Vagina (tissue), 2 donors: ENCODE results near the gene REXO2.

Experiments
- CTCF ChIP-seq, 3 experiments: fragments of 450-650 bp in 2 of 3; fragments of 200-600 bp in 1 of 3; sonication (generic) in 1 of 3; IDR thresholded peaks; one replicate each; pipeline ENCODE4 v1.5.1; 2017 to 2019; ENCODE audit warnings: antibody characterized with exemption in 3 of 3, mild to moderate bottlenecking in 2 of 3, moderate library complexity in 2 of 3
- POLR2A ChIP-seq, 2 donors: fragments of 450-650 bp; IDR thresholded peaks; one replicate each; pipeline ENCODE4 v1.6.1; 2017; ENCODE audit warnings: antibody characterized with exemption in 2 of 2, mild to moderate bottlenecking in 2 of 2, moderate library complexity in 2 of 2
- POLR2AphosphoS5 ChIP-seq, 2 donors: sonication (generic); formaldehyde crosslinking; IDR thresholded peaks; one replicate each; pipeline ENCODE4 v1.9.0; 2017; ENCODE audit warnings: antibody characterized with exemption in 2 of 2, mild to moderate bottlenecking in 2 of 2, low read depth in 1 of 2; ENCODE audit not compliant: insufficient read depth in 1 of 2

- TF ChIP-seq CTCF (IDR thresholded peaks at IDR 0.05) (no peak), POLR2A (IDR thresholded peaks at IDR 0.05) (no peak), POLR2AphosphoS5 (IDR thresholded peaks at IDR 0.05; ENCODE audit: insufficient read depth in 1 of 2, low read depth in 1 of 2) (no peak)
Measured at GRCh38 chr11:114472661-114473060, 33.4 kb downstream of the REXO2 start.
